GM23248 (cell line): Measurements from ENCODE around the gene GAGE12J.

Experiments used
- EZH2 ChIP-seq: fragments of 200-600 bp; sonication (generic); IDR thresholded peaks from 2 replicates; pipeline ENCODE4 v1.6.1; 2018; ENCODE audit warnings: antibody characterized with exemption, mild to moderate bottlenecking; ENCODE audit not compliant: insufficient read depth, poor library complexity, severe bottlenecking
- EZH2phosphoT487 ChIP-seq: fragments of 200-600 bp; sonication (generic); IDR thresholded peaks from 2 replicates; pipeline ENCODE4 v1.6.1; 2018; ENCODE audit warnings: antibody characterized with exemption, moderate library complexity, mild to moderate bottlenecking, low read depth; ENCODE audit not compliant: insufficient read depth

DNA sequence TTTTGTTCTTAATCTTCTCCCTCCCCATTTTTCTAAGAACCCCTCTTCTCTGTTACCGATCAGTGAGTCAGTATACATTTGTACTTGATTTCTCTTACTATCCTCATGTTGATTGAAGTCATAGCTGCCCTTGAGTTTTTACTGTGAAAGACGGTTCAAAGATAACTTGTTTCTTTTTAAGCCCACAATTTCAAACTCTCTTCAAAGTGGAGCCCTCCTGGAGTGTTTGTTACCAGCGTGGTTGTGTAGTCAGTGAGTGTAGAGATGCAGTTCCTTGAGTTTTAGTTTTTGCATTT lies 44.4 kb upstream of the GAGE12J start:
- TF ChIP-seq EZH2 (no peak), EZH2phosphoT487 (no peak)
